Measurements from ENCODE around the gene MLEC. TPM values are rescaled to one million over a fixed set of nuclear protein-coding genes. Genes with fewer than 3 reads are reported as not detected.

Gene MLEC
- total RNA-seq, 2 experiments from 2014 or later = 69.7 to 101 TPM

DNA sequence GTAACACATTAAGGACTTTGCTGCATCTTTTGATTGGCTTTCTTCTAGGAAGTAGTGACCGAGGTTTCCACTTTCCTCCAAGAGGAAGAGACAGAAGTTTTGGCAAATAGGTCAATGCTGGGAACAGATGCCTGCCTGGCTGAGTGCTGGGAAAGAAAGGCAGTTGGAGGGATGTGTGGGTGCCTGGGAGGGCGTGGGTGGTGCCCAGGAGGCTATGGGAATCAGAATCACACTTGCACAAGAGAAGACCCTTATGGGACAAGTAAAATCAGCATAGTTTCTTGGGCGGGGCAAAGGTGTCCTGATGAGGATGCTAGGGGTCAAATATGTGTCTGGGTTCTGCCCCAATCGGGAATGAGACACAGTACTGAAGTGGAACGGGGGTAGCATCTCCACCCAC lies 37.8 kb downstream of the MLEC start:
- H3K36me3 ChIP-seq (ENCODE audit: insufficient read depth, low read length) = peaks cover 44% of the 10 kb centered on the region
- no TSS peak for BruUV-seq (replicated peaks)
- no peaks in the 10 kb centered on the region for H3K9me2 ChIP-seq (ENCODE audit: insufficient read depth, low read length)
- no peaks in the 10 kb centered on the region for H4K20me1 ChIP-seq (ENCODE audit: insufficient read depth, low read length)
- CTCF ChIA-PET (ENCODE audit: unreplicated experiment) = no interaction called here
- H3K9me3 ChIP-seq (ENCODE audit: low read length) = no peaks in the 10 kb centered on the region
- no peak overlapping the region for H3K27ac ChIP-seq (ENCODE audit: low read depth, low read length, poor library complexity, severe bottlenecking)
- POLR2A ChIA-PET = no interaction called here
- H2AFZ ChIP-seq (ENCODE audit: low read length) = no peak overlapping the region
- peak overlapping the region; percentile 69; the same call in 1 of the 2 replicates for H3K4me2 ChIP-seq (ENCODE audit: low read length)
- H3K4me1 ChIP-seq (ENCODE audit: insufficient read depth, low read length, poor library complexity, severe bottlenecking) = peaks cover 36% of the 10 kb centered on the region
- no peak for DNase-seq (ENCODE audit: low spot score)
- TF ChIP-seq, protein P1, sequence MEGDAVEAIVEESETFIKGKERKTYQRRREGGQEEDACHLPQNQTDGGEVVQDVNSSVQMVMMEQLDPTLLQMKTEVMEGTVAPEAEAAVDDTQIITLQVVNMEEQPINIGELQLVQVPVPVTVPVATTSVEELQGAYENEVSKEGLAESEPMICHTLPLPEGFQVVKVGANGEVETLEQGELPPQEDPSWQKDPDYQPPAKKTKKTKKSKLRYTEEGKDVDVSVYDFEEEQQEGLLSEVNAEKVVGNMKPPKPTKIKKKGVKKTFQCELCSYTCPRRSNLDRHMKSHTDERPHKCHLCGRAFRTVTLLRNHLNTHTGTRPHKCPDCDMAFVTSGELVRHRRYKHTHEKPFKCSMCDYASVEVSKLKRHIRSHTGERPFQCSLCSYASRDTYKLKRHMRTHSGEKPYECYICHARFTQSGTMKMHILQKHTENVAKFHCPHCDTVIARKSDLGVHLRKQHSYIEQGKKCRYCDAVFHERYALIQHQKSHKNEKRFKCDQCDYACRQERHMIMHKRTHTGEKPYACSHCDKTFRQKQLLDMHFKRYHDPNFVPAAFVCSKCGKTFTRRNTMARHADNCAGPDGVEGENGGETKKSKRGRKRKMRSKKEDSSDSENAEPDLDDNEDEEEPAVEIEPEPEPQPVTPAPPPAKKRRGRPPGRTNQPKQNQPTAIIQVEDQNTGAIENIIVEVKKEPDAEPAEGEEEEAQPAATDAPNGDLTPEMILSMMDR (conservative IDR thresholded peaks at IDR 0.05; ENCODE audit: low read length) = no peak
- TF ChIP-seq EZH2phosphoT487 (IDR thresholded peaks at IDR 0.05; ENCODE audit: borderline replicate concordance, low read depth, low read length) = no peak
- intact Hi-C loops (cut with micrococcal nuclease; ENCODE audit: unreplicated experiment) = loop anchor here (5.0 to 10.0 kb wide), 3 partner anchors 142 to 290 kb away; partner anchors contain the start of genes COX6A1 and POP5
- no peak overlapping the region for H3K4me3 ChIP-seq (ENCODE audit: low read depth, low read length, poor library complexity, severe bottlenecking)
- no peaks in the 10 kb centered on the region for H3K79me2 ChIP-seq (ENCODE audit: insufficient read depth, low read depth, low read length)

DNA sequence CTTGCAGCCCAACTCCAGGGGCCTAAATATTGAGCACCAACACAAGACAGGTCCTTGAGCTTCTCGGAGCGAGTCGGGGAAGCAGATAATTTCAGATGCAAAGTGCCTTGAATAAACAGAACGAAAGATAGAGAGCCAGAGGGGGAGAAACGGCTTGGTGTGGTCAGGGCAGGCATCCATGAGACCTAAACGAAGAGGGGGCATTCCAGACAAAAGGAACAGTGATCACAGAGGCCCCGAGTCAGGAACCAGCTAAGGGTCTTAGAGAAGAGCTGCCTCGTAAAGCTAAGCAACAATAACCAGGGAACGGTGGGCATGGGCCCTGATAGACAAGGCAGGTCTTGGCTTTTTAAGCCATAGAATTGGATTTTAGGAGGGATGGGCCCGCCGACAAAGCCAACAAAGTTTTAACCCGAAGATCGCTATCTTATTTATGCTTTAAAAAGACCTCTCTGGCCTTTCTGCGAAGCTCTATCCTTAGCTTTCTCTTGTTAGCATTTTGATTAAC lies 38.3 kb downstream of the MLEC start:
- Histone ChIP-seq H3K9me3 (ENCODE audit: low read length) (no peaks in the 10 kb centered on the region), H3K36me3 (ENCODE audit: insufficient read depth, low read length) (peaks cover 42% of the 10 kb centered on the region), H2AFZ (ENCODE audit: low read length) (peak overlapping the region; percentile 48; the same call in 1 of the 2 replicates), H3K4me3 (ENCODE audit: low read depth, low read length, poor library complexity, severe bottlenecking) (peak overlapping the region; percentile 64), H3K79me2 (ENCODE audit: insufficient read depth, low read depth, low read length) (no peaks in the 10 kb centered on the region), H3K9me2 (ENCODE audit: insufficient read depth, low read length) (no peaks in the 10 kb centered on the region), H3K4me1 (ENCODE audit: insufficient read depth, low read length, poor library complexity, severe bottlenecking) (peaks cover 36% of the 10 kb centered on the region), H4K20me1 (ENCODE audit: insufficient read depth, low read length) (no peaks in the 10 kb centered on the region), H3K4me2 (ENCODE audit: low read length) (peak overlapping the region; percentile 69), H3K27ac (ENCODE audit: low read depth, low read length, poor library complexity, severe bottlenecking) (no peak overlapping the region)
- POLR2A ChIA-PET = interaction anchor here (0.6 kb wide), 1 partner anchor 14 kb away, joined by 3 read pairs; no protein-coding TSS in a partner anchor
- no peak for DNase-seq (ENCODE audit: low spot score)
- no TSS peak for BruUV-seq (replicated peaks)
- no peak for TF ChIP-seq EZH2phosphoT487 (IDR thresholded peaks at IDR 0.05; ENCODE audit: borderline replicate concordance, low read depth, low read length)
- TF ChIP-seq, protein P1 (conservative IDR thresholded peaks at IDR 0.05; ENCODE audit: low read length) = no peak
- intact Hi-C loops (cut with micrococcal nuclease; ENCODE audit: unreplicated experiment) = loop anchor here (5.0 to 10.0 kb wide), 3 partner anchors 143 to 290 kb away; partner anchors contain the start of genes COX6A1 and POP5
- CTCF ChIA-PET (ENCODE audit: unreplicated experiment) = no interaction called here
